ENCODE measurements around the gene CDK14.

The CDK14 gene

DNA sequence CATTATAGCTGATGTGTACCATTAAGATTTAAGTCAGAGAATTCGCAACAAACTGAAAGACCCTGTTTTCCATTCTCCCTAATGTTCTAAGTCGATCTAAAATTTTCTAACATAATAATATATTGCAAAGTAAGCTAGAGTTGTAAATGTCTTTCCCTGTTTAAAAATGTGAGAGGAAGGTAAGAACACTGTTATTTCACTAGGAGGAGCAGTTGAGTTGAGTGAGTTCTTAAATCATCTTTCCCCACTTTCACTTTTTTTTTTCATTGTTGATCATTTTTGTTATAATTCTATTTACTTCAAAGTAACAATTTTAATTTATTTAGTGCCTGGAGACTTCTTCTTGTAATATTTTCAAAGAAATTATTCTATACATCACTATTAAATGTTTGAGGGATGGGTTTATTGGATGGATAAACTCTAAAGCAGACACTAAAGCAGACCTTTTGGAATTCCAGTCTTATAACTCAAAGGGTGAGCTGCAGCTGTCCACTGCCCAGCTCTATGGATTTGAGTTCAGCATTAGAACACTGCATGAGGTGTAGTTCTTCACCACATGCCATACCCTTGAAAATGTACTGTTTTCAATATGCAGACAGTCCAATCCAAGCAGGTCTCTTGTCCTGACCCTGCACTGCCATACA, 486.9 kb downstream of the CDK14 start:
- peak in 1 of 2 experiments; percentile 16 for DNase-seq

DNA sequence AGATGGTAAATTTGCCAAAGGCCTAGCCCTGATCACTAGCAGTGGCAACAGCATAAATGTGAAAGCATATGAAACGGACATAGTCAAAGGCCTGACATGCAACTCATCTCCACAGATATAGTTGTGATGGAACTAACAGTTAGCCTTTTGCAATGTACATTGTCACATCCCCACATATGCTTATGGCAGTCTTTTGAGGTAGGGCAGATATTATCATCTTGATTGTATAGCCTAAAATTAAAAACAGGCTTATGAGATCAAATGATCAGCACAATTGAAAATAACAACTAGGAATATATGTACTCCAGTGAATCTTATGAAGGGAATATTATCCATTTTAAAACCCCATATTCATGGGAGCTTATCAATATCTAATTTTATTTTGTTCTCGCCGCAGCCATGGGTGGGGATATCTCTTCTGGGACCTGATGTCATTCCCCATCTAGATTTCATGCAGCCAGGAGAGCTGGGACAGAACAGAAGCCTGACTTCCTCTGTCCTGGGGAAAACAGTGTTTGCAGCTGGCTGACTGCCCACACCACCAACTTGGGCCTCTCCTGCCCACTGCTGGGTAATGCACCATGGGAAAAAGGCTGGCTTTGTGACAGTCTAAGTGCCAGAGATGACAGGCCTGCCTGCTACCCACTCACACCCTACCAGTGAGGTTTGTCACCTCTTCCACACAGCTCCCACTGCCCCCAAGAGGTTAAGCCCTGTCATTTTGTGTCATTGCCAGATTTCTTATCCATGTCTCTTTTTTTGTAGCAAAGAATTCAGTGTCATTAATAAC, 487.9 kb downstream of the CDK14 start:
- peak in 1 of 2 experiments; percentile 48 for DNase-seq

DNA sequence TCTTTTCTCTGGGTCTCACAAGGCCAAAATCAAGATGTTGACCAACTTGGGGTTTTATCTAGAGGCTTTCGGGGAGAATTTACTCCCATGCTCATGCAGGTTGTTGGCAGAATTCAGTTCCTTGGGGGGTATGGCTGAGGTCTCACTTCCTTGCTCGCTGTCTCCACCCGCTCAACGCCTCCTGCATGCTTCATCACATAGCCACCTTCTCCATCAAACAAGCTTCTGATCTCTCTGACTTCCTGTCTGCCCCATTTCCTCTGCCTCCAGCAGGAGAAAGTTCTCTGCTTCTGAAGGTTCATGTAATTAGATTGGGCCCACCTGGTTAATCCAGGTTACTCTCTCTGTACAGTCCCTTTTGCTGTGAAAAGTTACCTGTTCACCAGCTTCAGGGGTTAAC, 489.1 kb downstream of the CDK14 start:
- no peak for DNase-seq

DNA sequence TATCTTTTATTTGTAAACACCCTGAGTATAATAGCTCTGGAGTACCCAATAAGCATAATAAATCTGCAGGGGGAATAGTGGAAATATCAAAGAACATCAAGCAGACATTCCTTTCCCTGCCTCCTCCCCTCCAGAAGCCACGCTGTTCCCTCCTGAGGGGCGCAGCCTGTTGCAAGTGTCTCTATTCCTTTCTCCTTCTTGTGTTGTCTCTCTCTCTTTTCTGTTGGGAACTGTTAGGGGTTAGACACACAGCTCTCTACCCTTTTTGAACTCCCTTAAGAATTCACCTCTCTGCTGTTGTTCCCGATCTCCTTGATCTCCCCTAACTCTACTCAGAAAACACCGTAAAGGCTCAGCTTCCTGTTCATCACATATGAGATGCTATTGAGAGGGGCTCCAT, 490.1 kb downstream of the CDK14 start:
- no peak for DNase-seq

DNA sequence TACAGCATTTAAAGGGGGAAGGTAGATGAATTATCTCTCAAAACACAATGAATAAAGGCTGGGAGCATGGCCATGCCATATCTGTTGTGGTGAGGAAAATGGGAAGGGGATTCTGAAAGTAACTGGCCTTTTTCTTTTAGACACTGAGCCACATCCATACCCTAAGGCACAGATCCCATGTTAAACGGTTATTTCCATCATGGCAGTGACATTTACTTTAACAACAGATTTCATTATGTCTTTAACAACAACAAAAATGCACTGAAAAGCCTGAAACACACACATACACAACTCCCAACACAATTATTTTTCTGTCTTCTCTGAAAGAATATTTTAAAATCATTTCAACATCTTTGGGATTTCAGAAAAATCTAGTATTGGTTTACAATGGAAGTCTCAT, 492.0 kb downstream of the CDK14 start:
- DNase-seq: no peak

DNA sequence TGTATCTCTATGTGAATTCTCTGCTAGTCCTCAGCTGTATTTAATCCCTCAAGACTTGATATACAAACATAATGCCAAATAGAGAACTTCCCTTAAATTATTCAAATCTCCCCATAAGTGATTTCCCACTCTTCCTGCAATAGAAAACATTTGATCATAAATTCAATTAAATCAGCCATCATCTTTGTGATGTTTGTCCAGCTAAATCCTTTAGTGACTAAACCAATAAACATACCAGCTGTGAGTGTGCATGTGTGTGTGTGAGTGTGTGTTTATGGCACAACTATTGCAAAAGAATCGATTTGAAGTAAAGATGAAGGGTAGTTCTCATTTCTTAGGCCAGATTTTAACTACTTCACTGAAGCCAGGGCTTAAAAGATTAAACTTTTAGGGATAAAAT, 492.6 kb downstream of the CDK14 start:
- no peak for DNase-seq

DNA sequence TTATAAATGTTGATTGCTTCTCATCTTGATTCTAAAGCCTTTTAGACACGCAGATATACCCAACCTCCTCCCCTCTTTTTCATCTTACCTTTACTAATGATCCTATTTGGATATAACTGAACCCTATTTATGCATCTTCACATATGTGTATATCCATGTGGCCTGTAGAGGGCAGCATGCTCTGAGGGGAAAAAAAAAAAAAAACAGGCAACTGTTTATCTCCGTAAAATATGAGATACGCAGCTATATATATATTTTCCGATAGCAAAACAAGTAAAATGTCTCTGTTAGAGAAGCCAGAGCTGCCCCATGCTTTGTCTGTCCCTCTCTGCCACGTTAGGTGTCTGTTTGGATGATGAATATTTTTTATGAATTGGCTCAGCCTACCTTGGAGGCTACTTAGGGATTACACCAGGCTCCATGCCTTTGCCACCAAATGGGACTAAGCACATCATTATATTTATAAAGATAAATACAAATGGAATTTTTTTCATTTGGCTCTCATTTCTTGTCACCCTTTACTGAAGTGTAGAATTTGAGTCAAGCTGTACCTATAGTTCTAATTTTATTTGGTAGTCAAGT, 493.4 kb downstream of the CDK14 start:
- DNase-seq: peak; percentile 31 to 58

DNA sequence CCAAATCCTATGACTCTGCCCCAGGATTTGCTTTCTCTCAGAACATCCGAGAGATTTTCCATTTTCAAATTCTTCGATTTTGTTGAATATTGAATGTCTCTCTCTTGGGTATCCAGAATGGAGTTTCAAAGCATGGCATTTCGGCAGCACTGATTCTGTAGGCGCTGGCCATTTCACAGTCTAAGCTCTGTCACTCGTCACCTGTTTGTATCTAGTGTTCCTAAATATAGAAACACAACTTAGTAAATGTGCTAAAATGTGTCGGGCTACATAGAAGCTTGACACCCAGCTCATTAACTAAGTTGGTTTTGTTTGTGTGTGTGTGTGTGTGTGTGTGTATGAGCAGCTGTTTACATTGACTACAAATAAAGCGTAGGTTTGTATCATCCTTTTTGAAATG, 494.6 kb downstream of the CDK14 start:
- DNase-seq: peak in 1 of 2 experiments; percentile 14

DNA sequence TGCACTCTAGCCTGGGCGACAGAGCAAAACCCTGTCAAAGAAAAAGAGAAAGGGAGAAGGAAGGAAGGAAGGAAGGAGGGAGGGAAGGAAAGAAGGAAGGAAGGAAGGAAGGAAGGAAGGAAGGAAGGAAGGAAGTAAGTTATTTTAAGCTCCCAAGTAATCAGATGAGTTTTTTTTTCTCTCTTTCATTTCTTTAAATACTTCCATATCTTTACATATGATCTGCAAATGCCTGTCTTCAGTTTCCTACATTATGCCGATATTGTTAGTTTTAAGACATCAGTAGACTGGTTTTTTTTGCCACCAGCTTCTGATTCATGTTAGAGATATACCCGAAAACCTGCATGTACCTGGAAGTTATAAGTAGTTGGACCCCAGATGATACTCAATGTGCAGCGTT, 495.5 kb downstream of the CDK14 start:
- no peak for DNase-seq

DNA sequence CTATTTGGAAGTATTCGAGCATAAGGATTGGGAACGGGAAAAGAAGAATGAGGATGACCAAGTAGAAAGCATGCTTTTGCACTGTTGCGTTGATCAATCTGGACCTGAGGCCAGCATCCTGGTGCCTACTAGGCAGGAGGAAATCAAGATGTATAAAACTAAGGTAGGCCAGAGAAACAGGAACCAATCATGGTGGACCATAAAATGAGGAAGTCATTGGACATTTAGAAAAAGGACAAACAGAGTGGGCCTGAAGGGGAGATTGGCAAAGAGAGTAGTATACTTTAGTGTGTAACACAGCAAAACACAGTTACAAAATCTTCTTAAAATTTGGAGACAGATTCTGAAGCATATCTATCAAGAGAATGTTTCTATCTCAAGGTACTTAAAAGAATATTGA, 497.1 kb downstream of the CDK14 start:
- DNase-seq: no peak

DNA sequence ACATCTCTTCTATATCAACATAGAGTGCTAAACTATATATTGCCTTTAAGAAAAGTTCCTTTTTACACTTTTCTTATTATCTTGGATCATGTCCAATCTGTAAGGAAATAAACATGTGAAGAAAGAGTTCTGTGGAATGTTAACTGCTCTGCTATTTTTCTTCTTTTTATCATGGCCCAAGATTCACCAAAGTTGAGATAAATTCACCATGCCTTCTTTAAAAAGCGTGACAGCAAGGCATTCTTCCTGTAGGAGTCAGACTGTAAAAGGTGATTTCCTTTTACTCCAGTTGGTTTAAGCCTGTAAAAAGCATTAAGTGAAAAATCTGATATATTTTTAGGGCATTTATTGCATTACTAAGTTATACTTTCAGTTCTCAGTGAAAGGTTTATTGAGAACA, 502.4 kb downstream of the CDK14 start:
- no peak for DNase-seq

DNA sequence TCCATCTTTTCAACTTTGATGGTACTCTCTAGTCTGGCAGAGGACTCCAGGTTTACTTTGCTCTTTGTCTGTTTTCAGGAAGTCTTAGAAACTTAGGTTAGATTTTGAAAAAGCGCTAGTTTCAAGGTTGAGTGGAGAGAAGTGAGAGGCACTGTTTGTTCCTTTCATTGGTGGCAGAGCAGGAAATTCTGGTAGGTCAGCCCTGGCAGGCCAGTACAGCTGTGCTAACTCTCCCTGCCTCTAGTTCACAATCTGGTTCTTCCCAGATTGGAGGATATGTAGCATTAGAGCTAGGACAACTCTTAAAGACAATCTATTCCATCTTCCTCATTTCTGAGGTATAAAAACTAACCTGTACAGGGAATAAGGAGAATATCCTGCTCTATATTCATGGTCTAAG, 507.2 kb downstream of the CDK14 start:
- DNase-seq: no peak

DNA sequence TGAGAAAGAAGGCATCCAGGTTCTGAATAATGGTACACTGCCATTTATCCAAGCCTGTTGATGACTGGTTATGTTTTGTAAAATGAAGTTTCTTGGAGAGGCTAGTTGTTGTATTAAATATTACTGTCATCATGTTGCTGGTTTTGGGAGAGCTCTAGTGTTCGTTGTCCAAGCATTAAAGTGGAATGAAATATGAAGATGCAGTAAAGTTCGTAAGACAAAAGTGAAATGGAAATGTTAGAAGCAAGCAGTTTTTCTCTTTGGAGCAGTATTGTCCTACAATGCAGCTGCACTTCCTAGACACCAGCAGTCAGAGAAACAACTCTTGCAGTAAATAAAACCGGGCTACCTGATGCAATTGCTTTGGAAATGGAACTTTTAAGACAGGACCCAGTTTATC, 511.3 kb downstream of the CDK14 start:
- no peak for DNase-seq

DNA sequence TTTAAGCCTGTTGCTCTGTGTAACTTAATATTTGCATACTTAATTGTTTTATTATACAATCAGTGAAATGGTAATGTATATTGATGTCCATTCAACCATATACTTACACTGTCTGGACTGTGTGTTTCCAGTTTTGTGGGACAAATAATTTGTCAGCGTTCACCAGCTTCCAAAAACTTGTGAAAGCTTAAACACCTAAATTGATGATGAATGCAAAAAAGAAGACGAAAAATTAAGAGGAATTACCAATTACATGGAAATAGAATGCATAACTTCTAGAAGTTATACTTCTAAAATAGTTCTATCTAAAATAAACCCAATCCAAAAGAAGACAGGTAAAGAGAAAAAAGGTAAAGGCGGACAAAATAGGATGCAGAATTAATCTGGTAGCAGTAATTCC, 513.1 kb downstream of the CDK14 start:
- DNase-seq: no peak

DNA sequence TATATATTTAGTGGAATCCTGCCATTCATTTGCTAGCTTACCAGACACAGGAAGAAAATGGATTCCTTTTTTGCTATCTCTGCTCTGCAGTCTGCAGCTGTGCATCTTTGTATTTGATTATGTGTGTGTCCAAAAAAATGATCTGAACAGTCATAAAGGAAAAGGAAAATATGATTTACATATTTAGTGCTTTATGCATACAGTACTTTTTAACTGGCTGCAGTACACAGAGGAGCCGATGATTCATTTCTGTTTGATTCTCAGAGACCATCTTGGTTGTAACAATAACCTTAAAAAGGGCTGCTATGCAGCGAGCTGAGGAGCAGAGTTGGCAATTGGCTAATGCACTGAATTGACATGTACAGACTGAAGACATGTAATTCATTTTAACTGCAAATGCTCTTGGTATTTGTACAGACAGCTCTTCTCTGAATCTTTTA, 516.8 kb downstream of the CDK14 start:
- DNase-seq: no peak

DNA sequence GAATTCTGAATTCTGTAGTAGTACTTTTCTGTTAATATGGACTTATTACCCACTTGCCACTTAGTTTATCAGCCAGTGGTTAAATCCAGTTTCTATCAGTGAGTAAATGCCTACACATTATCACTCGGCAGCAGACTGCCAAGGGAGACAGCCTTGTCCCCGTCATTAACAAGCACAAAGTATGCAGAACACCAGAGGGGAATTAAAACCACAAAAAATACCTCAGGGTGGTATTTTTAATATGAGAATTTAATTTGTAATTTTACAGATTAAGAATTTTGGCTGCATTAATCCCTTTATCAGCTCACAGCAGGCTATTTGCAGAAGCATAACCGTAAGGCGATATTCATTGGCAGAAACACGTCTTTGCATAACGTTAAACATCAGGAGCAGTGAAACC, 518.1 kb downstream of the CDK14 start:
- DNase-seq: no peak

DNA sequence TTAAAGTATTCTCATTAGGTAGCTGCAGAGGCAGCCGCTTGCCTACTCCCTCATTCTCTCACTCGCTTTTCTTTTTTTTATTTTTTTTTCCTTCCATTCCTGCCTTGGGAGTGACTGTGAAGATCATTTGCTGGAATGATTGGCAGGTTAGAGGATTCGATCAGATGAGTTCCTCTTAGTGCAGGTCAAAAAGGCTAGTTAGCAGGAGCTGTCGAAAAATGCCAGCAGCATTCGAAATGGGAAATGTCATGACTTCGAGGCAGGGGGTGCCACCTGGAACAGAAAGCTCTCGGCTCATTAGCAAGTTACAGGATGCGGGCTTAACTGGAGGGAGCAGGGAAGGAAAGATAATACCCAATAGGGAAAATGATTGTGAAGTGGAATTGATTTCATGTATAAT, 530.6 kb downstream of the CDK14 start:
- DNase-seq: no peak

DNA sequence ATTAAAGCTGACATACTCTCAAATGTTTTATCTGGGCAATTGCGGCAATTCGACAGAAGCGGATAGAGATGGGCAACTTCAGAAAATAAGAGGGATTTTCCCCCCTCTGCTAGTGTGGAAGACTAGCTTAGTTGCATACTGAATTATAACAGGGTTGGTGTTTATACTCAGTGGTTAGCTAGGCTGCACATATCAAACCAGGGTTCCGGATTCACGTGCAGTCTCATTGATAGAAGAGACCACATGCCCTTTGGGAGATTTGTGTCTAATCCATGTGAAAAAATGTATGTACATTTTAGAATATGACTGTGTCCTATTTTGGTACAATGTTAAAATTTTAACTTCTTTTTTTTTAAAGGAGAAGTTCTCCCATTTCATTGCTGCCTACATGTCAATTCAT, 531.2 kb downstream of the CDK14 start:
- no peak for DNase-seq

DNA sequence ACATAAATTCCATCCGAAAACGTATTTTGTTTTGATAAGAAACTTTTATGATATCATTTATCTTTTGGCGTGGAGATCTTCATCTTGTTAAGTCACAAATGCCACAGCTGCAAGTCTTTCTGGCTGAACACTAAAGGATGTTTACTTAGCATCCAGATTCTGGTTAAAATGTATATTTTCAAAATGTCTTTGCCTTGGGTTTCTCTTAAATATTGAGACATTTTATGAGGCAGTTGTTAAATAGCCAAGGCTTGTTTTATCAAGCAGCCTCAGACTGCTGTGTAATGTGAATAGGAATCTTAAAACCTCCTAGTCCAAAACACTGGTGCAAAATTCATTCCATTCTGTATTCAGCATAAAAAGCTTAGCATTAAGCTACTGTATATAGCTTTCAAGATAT, 531.8 kb downstream of the CDK14 start:
- no peak for DNase-seq

DNA sequence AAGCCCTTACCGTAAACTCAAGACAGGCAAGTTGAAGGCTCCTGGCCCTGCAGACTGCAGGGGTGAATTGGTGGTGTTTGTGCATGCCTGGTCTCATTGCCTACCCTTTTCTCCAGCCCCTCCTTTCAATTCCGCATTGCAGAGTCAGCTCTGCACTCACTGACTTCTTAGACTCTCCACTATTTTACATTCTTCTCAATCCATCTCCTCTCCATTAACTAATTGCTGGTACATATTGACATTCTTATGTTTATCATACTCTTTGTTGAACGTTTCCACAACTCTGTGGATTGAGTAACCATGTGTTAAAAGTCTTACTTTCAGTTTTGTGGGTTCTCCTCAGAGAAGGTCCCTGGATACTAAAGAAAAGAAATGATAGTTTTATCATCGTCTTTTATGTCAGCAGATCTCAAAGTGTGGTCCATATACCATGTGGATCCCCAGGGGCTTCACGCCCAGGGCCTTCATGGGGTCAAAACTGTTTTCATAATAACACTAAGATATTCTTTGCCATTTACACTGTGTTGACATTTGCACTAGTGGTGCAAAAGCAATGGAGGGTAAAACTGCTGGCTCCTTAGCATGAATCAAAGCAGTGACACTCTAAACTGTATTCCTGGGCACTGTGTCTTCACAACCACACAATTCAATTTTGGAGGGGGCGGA, 532.7 kb downstream of the CDK14 start:
- DNase-seq: no peak

DNA sequence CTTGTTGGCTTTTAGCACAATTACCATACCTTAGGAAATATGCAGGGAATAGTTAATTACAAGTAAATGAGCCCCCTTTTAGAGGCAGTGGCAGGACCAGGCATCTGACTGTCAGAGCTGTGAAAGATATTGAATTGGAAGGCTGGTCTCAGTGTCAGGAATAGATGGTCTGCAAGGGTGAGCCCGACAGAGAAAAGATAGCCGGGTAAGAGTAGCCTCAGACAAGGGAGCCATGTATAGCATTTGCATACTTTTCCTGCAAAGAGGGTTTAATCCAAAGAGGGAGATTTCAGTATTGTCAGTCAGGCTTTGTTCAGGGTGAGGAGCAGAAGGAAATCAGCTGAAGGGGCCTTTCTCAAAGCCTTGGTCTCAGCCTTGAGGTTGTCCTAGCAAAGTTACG, 539.2 kb downstream of the CDK14 start:
- DNase-seq: no peak

DNA sequence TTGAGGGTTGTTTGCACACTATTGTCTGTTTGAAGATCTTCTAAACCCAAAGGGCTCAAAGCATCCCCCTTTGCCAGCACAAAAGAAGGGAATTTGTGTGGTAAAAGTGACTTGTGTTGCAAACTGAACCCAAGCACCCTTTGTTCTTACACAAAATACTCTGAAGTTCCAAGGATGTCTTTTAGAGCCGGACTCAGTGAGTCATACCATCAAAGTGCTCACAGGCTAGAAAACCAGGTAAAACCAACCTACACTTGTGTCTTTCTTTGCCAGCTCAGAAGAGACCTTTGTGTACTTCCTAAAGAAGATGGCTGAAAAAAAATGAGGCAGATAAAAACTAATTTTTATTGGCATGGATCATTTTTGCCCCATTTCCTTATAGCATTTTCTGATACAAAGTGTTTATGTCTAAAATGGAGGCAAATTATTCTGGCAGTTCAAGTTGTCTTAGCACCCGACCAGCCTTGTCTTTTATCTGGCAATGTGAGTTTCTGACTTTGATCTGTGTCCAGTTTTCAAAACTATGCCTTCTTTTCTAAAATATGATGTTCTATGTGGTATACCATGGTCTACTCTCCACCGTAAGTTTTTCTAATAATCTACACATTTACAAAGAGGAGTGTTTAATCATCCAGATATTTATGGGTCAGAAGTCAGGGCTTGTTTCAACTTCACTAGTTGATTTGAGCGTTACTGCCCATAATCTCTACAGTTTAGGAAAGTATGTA, 539.7 kb downstream of the CDK14 start:
- no peak for DNase-seq

DNA sequence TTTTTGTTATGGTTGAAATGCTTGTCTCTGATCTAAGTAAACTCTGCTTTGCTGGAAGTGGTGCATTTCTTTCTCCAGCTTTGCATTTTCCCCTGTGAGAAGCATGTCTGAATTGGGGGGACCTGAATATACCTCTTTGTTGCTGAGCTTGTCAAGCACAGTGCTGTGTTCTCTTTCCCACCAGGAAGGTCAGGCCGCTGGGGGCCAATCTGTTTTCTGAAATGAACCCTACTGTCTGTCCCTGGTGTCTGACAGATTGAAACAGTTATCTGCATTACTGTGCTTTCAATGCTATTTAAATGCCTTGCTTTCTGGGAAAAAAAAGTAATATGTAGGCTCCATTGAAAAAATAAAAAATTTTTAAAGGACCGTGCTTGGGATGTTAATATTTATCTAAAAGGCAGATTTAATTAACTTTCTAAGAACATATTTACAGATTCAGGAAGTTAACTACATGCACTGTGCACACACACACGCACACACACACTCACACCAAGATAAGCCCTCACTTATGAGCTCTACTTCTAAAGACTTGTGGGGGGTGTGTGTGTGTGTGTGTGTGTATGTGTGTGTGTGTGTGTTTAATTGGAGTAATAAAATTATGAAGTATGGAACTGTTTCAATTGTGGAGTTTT, 541.1 kb downstream of the CDK14 start:
- no peak for DNase-seq
